WTC11 (cell line): Measurements from ENCODE around the gene GRAP. TPM values are rescaled to one million over a fixed set of nuclear protein-coding genes. Genes with fewer than 3 reads are reported as not detected.

ENCODE experiments used
- ATAC-seq: fragments of 200-7000 bp; cut with Tn5 transposase; 2 replicates; pipeline ENCODE4 v1.10.0; 2021; ENCODE audit warnings: mild to moderate bottlenecking, moderate library complexity
- CTCF ChIA-PET: fragments of 300-600 bp; sonication (Branson Sonifier 250); formaldehyde crosslinking; loops from one replicate; lab custom pipeline; 2021; ENCODE audit warnings: antibody characterized with exemption; lab: Charles Lee
- POLR2A ChIA-PET: fragments of 350-600 bp; sonication (Branson Sonifier 250); formaldehyde crosslinking; loops from one replicate; lab custom pipeline; 2021; ENCODE audit warnings: antibody characterized with exemption; lab: Charles Lee
- DNase-seq: peaks from one replicate; pipeline ENCODE4 v3.0.0; 2021; ENCODE audit warnings: low spot score
- H3K27ac Mint-ChIP-seq: 2 replicates; pipeline ENCODE4 v1.8.0; 2021; ENCODE audit warnings: mixed read lengths
- H3K27me3 Mint-ChIP-seq: 2 replicates; pipeline ENCODE4 v1.8.0; 2021; ENCODE audit warnings: low read depth, mild to moderate bottlenecking, moderate library complexity, mixed read lengths
- H3K36me3 Mint-ChIP-seq: 2 replicates; pipeline ENCODE4 v1.8.0; 2021; ENCODE audit warnings: mixed read lengths
- H3K4me1 Mint-ChIP-seq: 2 replicates; pipeline ENCODE4 v1.8.0; 2022; ENCODE audit warnings: mixed read lengths
- H3K4me3 Mint-ChIP-seq: 2 replicates; pipeline ENCODE4 v1.8.0; 2021; ENCODE audit warnings: mild to moderate bottlenecking, moderate library complexity, mixed read lengths
- H3K9me3 Mint-ChIP-seq: 2 replicates; pipeline ENCODE4 v1.8.0; 2021; ENCODE audit warnings: mixed read lengths
- ETV6 ChIP-seq: sonication (generic); formaldehyde crosslinking; IDR thresholded peaks from 2 replicates; pipeline ENCODE4 v1.8.1; 2022; ENCODE audit warnings: mild to moderate bottlenecking, missing genetic modification reagents
- GABPB1 ChIP-seq: sonication (generic); formaldehyde crosslinking; IDR thresholded peaks from 2 replicates; pipeline ENCODE4 v1.8.1; 2023; ENCODE audit warnings: mild to moderate bottlenecking, missing genetic modification reagents
- GRHL2 ChIP-seq: fragments of 250-450 bp; sonication (Bioruptor Pico); IDR thresholded peaks from 2 replicates; pipeline ENCODE4 v1.8.0; 2022; ENCODE audit warnings: mild to moderate bottlenecking, moderate library complexity; ENCODE audit not compliant: insufficient replicate concordance, severe bottlenecking
- JUN ChIP-seq: sonication (generic); formaldehyde crosslinking; IDR thresholded peaks from 2 replicates; pipeline ENCODE4 v1.8.0; 2023; ENCODE audit warnings: mild to moderate bottlenecking, missing genetic modification reagents
- MXD4 ChIP-seq: fragments of 250-450 bp; sonication (Bioruptor Pico); IDR thresholded peaks from 2 replicates; pipeline ENCODE4 v1.8.0; 2021; ENCODE audit warnings: mild to moderate bottlenecking, moderate library complexity, borderline replicate concordance
- NFATC4 ChIP-seq: fragments of 250-450 bp; sonication (Bioruptor Pico); IDR thresholded peaks from 2 replicates; pipeline ENCODE4 v1.9.0; 2021; ENCODE audit warnings: mild to moderate bottlenecking
- NFYB ChIP-seq: sonication (generic); formaldehyde crosslinking; conservative IDR thresholded peaks from 2 replicates; pipeline ENCODE4 v1.8.0; 2022; ENCODE audit warnings: low read depth, missing genetic modification reagents
- NR2C2 ChIP-seq: sonication (generic); formaldehyde crosslinking; IDR thresholded peaks from 2 replicates; pipeline ENCODE4 v1.8.0; 2022; ENCODE audit warnings: mild to moderate bottlenecking, missing genetic modification reagents
- PRRX2 ChIP-seq: fragments of 250-450 bp; sonication (Bioruptor Pico); IDR thresholded peaks from 2 replicates; pipeline ENCODE4 v1.8.0; 2021; ENCODE audit warnings: mild to moderate bottlenecking
- SMAD3 ChIP-seq: sonication (generic); formaldehyde crosslinking; IDR thresholded peaks from 2 replicates; pipeline ENCODE4 v1.8.0; 2022; ENCODE audit warnings: missing genetic modification reagents, mild to moderate bottlenecking, borderline replicate concordance
- TEAD1 ChIP-seq: sonication (generic); formaldehyde crosslinking; IDR thresholded peaks from 2 replicates; pipeline ENCODE4 v1.8.0; 2022; ENCODE audit warnings: mild to moderate bottlenecking, missing genetic modification reagents
- TEAD4 ChIP-seq: sonication (generic); formaldehyde crosslinking; IDR thresholded peaks from 2 replicates; pipeline ENCODE4 v1.8.0; 2022; ENCODE audit warnings: mild to moderate bottlenecking, missing genetic modification reagents
- TP53 ChIP-seq: sonication (generic); formaldehyde crosslinking; IDR thresholded peaks from 2 replicates; pipeline ENCODE4 v1.8.1; 2023; ENCODE audit warnings: mild to moderate bottlenecking, missing genetic modification reagents
- ZNF317 ChIP-seq: sonication (generic); formaldehyde crosslinking; IDR thresholded peaks from 2 replicates; pipeline ENCODE4 v1.8.1; 2023; ENCODE audit warnings: low read depth, mild to moderate bottlenecking, moderate library complexity, missing genetic modification reagents, borderline replicate concordance
- total RNA-seq: library from RNA; stranded (reverse); gene quantifications from 3 replicates; pipeline ENCODE4 v1.2.3, GENCODE V29; 2021
- TF ChIP-seq, protein P1 (sequence below): sonication (generic); formaldehyde crosslinking; IDR thresholded peaks from 2 replicates; pipeline ENCODE4 v1.8.1; 2023; ENCODE audit warnings: mild to moderate bottlenecking, missing genetic modification reagents
- TF ChIP-seq, protein P2 (sequence below): sonication (generic); formaldehyde crosslinking; conservative IDR thresholded peaks from 2 replicates; pipeline ENCODE4 v1.8.1; 2022; ENCODE audit warnings: mild to moderate bottlenecking, missing genetic modification reagents
- TF ChIP-seq, protein P3 (sequence below): fragments of 250-450 bp; sonication (Bioruptor Pico); IDR thresholded peaks from 2 replicates; pipeline ENCODE4 v1.8.0; 2021; ENCODE audit warnings: mild to moderate bottlenecking
- TF ChIP-seq, protein P4 (sequence below): sonication (generic); formaldehyde crosslinking; IDR thresholded peaks from 2 replicates; pipeline ENCODE4 v1.8.0; 2022; ENCODE audit warnings: mild to moderate bottlenecking, missing genetic modification reagents
- TF ChIP-seq, protein P5 (sequence below): sonication (generic); formaldehyde crosslinking; IDR thresholded peaks from 2 replicates; pipeline ENCODE4 v1.8.1; 2022; ENCODE audit warnings: low read depth, missing genetic modification reagents, borderline replicate concordance
- TF ChIP-seq, protein P6 (sequence below): sonication (generic); formaldehyde crosslinking; IDR thresholded peaks from 2 replicates; pipeline ENCODE4 v1.8.1; 2023; ENCODE audit warnings: mild to moderate bottlenecking, moderate library complexity, missing genetic modification reagents
- TF ChIP-seq, protein P7 (sequence below): sonication (generic); formaldehyde crosslinking; IDR thresholded peaks from 2 replicates; pipeline ENCODE4 v1.8.0; 2022; ENCODE audit warnings: mild to moderate bottlenecking, missing genetic modification reagents
- TF ChIP-seq, protein P8 (sequence below): fragments of 250-450 bp; sonication (Bioruptor Pico); IDR thresholded peaks from 2 replicates; pipeline ENCODE4 v2.1.2; 2022; ENCODE audit warnings: mild to moderate bottlenecking, moderate library complexity

Gene GRAP
- total RNA-seq, 1 experiment from 2014 or later: 0.59 TPM

DNA sequence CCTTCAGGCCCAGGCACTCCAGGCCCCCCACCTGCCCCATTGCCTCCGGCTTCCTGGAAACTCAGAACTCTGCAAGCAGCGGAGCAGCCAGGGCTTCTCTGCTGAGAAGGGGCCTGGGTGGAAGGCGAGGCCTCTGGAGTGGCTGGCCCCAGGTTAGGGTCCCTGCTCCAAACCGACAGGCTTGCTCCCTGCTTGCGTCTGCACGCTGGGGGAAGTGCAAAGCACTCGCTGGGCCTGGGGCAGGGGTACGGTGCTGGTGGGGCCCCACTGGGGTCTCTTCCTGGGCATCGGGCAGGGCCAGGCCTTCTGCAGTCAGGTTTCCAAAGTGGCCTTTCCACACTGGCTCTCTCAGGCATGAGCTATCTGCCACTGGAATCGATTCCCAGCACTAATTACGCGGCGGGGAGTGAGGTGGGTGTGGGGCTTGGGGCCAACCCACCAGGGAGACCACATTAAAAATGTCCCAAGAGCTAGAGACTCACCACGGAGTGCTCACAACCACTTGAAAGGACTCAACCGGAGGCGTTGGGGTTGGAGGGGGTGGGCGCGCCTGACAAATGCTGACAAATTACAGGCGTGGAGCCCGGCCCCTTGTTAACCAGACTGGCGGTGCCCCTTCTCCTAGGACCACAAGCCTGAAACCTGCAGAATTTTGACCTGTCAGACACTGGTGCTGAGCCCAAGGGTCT lies 60.1 kb downstream of the GRAP start (continued):
- no peak for TF ChIP-seq GRHL2 (CRISPR knock-in tag)
- TF ChIP-seq MXD4 (CRISPR knock-in tag): no peak
- no peak for TF ChIP-seq JUN (CRISPR knock-in tag)
- TF ChIP-seq, protein P1, sequence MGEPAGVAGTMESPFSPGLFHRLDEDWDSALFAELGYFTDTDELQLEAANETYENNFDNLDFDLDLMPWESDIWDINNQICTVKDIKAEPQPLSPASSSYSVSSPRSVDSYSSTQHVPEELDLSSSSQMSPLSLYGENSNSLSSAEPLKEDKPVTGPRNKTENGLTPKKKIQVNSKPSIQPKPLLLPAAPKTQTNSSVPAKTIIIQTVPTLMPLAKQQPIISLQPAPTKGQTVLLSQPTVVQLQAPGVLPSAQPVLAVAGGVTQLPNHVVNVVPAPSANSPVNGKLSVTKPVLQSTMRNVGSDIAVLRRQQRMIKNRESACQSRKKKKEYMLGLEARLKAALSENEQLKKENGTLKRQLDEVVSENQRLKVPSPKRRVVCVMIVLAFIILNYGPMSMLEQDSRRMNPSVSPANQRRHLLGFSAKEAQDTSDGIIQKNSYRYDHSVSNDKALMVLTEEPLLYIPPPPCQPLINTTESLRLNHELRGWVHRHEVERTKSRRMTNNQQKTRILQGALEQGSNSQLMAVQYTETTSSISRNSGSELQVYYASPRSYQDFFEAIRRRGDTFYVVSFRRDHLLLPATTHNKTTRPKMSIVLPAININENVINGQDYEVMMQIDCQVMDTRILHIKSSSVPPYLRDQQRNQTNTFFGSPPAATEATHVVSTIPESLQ (CRISPR knock-in tag): no peak
- TF ChIP-seq TEAD1: no peak
- TF ChIP-seq, protein P2, sequence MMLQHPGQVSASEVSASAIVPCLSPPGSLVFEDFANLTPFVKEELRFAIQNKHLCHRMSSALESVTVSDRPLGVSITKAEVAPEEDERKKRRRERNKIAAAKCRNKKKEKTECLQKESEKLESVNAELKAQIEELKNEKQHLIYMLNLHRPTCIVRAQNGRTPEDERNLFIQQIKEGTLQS: no peak
- no peak for TF ChIP-seq NR2C2

DNA sequence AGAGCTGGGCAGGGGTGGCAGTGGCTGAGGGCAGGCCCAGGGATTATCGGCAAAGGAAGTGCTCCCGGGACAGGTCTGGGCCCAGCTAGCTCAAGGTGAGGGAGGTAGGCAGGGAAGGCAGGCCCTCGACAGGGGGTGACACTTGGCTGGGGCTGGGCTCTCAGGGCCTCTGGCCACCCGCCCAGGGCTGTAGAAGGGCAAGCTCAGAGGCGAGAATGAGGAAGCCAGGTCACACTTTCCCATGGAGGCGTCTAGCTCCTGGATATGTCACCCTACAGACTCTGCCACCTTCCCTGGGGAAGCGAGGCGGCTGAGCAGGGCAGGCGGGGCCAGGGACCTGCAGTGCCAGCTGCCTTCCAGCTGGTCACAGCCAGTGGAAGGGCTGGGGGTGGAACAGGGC lies 61.3 kb downstream of the GRAP start:
- no peak overlapping the region for H3K4me3 Mint-ChIP-seq
- no peak for ATAC-seq

DNA sequence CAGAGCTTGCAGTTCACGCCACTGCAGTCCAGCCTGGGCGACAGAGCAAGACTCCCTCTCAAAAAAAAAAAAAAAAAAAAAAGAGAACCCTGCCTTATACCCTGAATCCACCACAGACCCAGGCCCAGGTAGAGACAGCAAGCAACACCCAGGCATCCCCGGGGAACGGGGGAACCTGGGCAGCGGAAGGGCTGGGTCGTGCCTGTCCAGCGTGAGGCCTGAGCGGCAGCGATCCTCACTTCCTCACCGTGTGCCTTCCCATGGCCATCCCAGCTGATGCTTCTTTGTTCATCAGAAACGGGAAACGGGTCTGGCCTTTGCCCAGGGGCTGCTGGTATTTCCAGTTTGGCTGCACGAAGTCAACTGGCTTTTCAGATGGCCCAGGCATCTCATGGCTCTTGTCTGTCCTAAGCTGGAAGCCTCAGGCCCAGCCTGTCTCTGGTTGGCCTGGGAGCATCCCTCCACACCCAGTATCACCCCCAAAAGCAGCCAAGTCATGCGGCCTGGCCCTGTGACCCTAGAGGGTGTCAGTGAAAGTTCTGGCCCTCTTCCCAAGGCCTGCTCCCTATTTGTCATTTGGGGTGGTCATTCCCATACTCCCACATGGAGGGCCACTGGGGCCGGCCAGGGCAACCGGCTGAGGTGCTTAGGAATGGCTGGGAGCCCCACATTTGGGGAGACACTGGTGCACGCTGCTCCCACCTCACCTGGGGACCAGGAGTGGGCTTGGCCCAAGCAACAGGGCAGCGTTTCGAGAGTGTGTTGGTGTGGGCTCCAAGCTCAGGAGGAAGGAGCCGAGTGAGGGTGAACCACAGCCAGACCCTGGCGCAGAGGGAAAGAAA lies 62.3 kb downstream of the GRAP start:
- H3K27ac Mint-ChIP-seq: no peak overlapping the region
- ATAC-seq: no peak
- no peak overlapping the region for H3K4me3 Mint-ChIP-seq
- no peaks in the 10 kb centered on the region for H3K4me1 Mint-ChIP-seq
- DNase-seq: no peak
- CTCF ChIA-PET: interaction anchor here (1.0 to 1.8 kb wide), 2 partner anchors 23 to 60 kb away, joined by 3 to 9 read pairs; no protein-coding TSS in a partner anchor
- POLR2A ChIA-PET: no interaction called here
- no peaks in the 10 kb centered on the region for H3K27me3 Mint-ChIP-seq
- peaks cover 14% of the 10 kb centered on the region for H3K36me3 Mint-ChIP-seq
- no peaks in the 10 kb centered on the region for H3K9me3 Mint-ChIP-seq
- TF ChIP-seq, protein P3, sequence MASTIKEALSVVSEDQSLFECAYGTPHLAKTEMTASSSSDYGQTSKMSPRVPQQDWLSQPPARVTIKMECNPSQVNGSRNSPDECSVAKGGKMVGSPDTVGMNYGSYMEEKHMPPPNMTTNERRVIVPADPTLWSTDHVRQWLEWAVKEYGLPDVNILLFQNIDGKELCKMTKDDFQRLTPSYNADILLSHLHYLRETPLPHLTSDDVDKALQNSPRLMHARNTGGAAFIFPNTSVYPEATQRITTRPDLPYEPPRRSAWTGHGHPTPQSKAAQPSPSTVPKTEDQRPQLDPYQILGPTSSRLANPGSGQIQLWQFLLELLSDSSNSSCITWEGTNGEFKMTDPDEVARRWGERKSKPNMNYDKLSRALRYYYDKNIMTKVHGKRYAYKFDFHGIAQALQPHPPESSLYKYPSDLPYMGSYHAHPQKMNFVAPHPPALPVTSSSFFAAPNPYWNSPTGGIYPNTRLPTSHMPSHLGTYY (CRISPR knock-in tag): no peak
- no peak for TF ChIP-seq NFATC4 (CRISPR knock-in tag)
- TF ChIP-seq, protein P4, sequence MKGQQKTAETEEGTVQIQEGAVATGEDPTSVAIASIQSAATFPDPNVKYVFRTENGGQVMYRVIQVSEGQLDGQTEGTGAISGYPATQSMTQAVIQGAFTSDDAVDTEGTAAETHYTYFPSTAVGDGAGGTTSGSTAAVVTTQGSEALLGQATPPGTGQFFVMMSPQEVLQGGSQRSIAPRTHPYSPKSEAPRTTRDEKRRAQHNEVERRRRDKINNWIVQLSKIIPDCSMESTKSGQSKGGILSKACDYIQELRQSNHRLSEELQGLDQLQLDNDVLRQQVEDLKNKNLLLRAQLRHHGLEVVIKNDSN (CRISPR knock-in tag): no peak
- no peak for TF ChIP-seq PRRX2
- no peak for TF ChIP-seq GABPB1
- TF ChIP-seq, protein P5, sequence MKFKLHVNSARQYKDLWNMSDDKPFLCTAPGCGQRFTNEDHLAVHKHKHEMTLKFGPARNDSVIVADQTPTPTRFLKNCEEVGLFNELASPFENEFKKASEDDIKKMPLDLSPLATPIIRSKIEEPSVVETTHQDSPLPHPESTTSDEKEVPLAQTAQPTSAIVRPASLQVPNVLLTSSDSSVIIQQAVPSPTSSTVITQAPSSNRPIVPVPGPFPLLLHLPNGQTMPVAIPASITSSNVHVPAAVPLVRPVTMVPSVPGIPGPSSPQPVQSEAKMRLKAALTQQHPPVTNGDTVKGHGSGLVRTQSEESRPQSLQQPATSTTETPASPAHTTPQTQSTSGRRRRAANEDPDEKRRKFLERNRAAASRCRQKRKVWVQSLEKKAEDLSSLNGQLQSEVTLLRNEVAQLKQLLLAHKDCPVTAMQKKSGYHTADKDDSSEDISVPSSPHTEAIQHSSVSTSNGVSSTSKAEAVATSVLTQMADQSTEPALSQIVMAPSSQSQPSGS (CRISPR knock-in tag): no peak
- TF ChIP-seq, protein P6, sequence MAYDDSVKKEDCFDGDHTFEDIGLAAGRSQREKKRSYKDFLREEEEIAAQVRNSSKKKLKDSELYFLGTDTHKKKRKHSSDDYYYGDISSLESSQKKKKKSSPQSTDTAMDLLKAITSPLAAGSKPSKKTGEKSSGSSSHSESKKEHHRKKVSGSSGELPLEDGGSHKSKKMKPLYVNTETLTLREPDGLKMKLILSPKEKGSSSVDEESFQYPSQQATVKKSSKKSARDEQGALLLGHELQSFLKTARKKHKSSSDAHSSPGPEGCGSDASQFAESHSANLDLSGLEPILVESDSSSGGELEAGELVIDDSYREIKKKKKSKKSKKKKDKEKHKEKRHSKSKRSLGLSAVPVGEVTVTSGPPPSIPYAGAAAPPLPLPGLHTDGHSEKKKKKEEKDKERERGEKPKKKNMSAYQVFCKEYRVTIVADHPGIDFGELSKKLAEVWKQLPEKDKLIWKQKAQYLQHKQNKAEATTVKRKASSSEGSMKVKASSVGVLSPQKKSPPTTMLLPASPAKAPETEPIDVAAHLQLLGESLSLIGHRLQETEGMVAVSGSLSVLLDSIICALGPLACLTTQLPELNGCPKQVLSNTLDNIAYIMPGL (CRISPR knock-in tag): no peak
- no peak for TF ChIP-seq TEAD4 (CRISPR knock-in tag)
- no peak for TF ChIP-seq ZNF317 (CRISPR knock-in tag)
- TF ChIP-seq NFYB (CRISPR knock-in tag): no peak
- TF ChIP-seq SMAD3: no peak
- TF ChIP-seq, protein P7, sequence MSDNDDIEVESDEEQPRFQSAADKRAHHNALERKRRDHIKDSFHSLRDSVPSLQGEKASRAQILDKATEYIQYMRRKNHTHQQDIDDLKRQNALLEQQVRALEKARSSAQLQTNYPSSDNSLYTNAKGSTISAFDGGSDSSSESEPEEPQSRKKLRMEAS (CRISPR knock-in tag): no peak

More for the DNA sequence above, 61.3 kb downstream of the GRAP start:
- H3K27me3 Mint-ChIP-seq: no peaks in the 10 kb centered on the region
- POLR2A ChIA-PET: interaction anchor here (0.5 kb wide), 1 partner anchor 19 kb away, joined by 4 read pairs; no protein-coding TSS in a partner anchor
- H3K4me1 Mint-ChIP-seq: no peaks in the 10 kb centered on the region
- TF ChIP-seq, protein P7 (CRISPR knock-in tag): no peak
- TF ChIP-seq, protein P8, sequence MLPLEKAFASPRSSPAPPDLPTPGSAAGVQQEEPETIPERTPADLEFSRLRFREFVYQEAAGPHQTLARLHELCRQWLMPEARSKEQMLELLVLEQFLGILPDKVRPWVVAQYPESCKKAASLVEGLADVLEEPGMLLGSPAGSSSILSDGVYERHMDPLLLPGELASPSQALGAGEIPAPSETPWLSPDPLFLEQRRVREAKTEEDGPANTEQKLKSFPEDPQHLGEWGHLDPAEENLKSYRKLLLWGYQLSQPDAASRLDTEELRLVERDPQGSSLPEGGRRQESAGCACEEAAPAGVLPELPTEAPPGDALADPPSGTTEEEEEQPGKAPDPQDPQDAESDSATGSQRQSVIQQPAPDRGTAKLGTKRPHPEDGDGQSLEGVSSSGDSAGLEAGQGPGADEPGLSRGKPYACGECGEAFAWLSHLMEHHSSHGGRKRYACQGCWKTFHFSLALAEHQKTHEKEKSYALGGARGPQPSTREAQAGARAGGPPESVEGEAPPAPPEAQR (CRISPR knock-in tag): no peak
- TF ChIP-seq TP53 (CRISPR knock-in tag) (no peak), ETV6 (CRISPR knock-in tag) (no peak)
- H3K27ac Mint-ChIP-seq: no peak overlapping the region
- no peaks in the 10 kb centered on the region for H3K9me3 Mint-ChIP-seq
- H3K36me3 Mint-ChIP-seq: peaks cover 14% of the 10 kb centered on the region
- DNase-seq: no peak
- CTCF ChIA-PET: interaction anchor here (1.0 to 1.8 kb wide), 2 partner anchors 24 to 61 kb away, joined by 3 to 9 read pairs; no protein-coding TSS in a partner anchor
